Colonic mucosa (tissue), 4 donors: ENCODE data around the gene LRP1B. TPM values are rescaled to one million over a fixed set of nuclear protein-coding genes. Genes with fewer than 3 reads are reported as not detected.

Experiments used
- DNase-seq: peaks from one replicate; pipeline ENCODE4 v3.0.0-alpha.2; 2020
- H3K27ac ChIP-seq: fragments of 200-600 bp; one replicate; pipeline ENCODE4 v1.8.0; 2021
- H3K27me3 ChIP-seq: fragments of 200-600 bp; one replicate; pipeline ENCODE4 v1.8.0; 2021
- H3K36me3 ChIP-seq: fragments of 200-600 bp; one replicate; pipeline ENCODE4 v1.8.0; 2021
- H3K4me1 ChIP-seq: fragments of 200-600 bp; one replicate; pipeline ENCODE4 v1.8.0; 2021; ENCODE audit warnings: mild to moderate bottlenecking
- H3K4me3 ChIP-seq: fragments of 200-600 bp; one replicate; pipeline ENCODE4 v1.8.0; 2021
- H3K9ac ChIP-seq, 2 donors: one replicate each; pipeline ENCODE4 v1.7.0; 2013; ENCODE audit warnings: control low read depth in 2 of 2, low read depth in 2 of 2, low read length in 2 of 2
- H3K9me3 ChIP-seq: fragments of 200-600 bp; one replicate; pipeline ENCODE4 v1.8.0; 2021
- intact Hi-C: fragments of 100-400 bp; cut with DNase I; formaldehyde crosslinking; loops from one replicate; pipeline ENCODE4 v1.14.1; 2022
- total RNA-seq, 2 donors: library from RNA; stranded (reverse); fragmentation: NEBNext Ultra II Directional in 1 of 2; extraction: Animal tissue kit (Norgen Biotek cat#: 25700) in 1 of 2; gene quantifications; one replicate each; pipeline ENCODE4 v1.2.1, GENCODE V29; 2021
- TF ChIP-seq, protein P1 (sequence below): fragments of 200-600 bp; IDR thresholded peaks from one replicate; pipeline ENCODE4 v1.8.0; 2022; ENCODE audit warnings: antibody characterized with exemption, mild to moderate bottlenecking
- donor health status: healthy.
- donor health status: DM: no; HTN: no; CAD: no.
- donor health status: DM: no; HTN: no; CAD: no.

The LRP1B gene
- total RNA-seq, 2 donors from 2014 or later = 0.10 to 0.19 TPM

- no peaks in the 10 kb centered on the region for H3K9me3 ChIP-seq
- no peak overlapping the region for H3K4me3 ChIP-seq
- H3K4me1 ChIP-seq = no peaks in the 10 kb centered on the region
- no peak overlapping the region for H3K9ac ChIP-seq
- no peaks in the 10 kb centered on the region for H3K36me3 ChIP-seq
- DNase-seq = no peak
- no peaks in the 10 kb centered on the region for H3K27me3 ChIP-seq
- H3K27ac ChIP-seq = no peak overlapping the region
- intact Hi-C loops = no loop called here
- TF ChIP-seq, protein P1, sequence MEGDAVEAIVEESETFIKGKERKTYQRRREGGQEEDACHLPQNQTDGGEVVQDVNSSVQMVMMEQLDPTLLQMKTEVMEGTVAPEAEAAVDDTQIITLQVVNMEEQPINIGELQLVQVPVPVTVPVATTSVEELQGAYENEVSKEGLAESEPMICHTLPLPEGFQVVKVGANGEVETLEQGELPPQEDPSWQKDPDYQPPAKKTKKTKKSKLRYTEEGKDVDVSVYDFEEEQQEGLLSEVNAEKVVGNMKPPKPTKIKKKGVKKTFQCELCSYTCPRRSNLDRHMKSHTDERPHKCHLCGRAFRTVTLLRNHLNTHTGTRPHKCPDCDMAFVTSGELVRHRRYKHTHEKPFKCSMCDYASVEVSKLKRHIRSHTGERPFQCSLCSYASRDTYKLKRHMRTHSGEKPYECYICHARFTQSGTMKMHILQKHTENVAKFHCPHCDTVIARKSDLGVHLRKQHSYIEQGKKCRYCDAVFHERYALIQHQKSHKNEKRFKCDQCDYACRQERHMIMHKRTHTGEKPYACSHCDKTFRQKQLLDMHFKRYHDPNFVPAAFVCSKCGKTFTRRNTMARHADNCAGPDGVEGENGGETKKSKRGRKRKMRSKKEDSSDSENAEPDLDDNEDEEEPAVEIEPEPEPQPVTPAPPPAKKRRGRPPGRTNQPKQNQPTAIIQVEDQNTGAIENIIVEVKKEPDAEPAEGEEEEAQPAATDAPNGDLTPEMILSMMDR = no peak
These were observed 1094.9 kb downstream of the LRP1B start for GRCh38 chr2:141035846-141036420.

DNA sequence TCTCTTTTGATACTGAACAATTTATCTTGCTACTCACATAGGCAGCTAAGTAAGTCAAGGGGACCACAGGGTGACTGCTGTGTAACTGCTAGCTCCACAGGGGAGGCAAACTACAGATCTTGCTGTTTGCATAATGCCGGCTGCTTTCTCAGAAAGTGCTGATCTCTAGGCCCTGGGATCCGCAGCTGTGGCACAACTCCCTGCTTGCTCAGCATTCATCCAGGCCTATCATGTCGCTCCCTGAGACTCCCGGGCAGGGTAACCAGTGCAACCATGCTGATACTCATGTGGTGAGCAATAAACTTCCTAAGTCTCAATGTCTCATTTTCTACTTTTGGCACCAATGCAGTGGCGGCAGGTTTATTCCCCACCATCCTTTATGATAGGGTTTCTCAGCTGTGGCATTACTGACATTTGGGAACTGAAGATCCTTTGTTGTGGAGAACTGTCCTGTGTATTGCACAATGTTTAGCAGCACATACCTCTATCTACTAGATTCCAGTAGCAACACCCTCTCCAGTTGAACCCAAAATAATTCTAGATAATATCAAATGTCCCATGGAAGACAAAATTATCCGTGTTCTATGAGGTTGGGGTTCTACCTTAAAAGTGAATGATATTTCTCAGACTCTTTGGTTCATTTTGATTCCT lies 1101.3 kb downstream of the LRP1B start:
- no peak for DNase-seq
- no peak overlapping the region for H3K4me3 ChIP-seq
- no peaks in the 10 kb centered on the region for H3K9me3 ChIP-seq
- H3K9ac ChIP-seq = no peak overlapping the region
- no peaks in the 10 kb centered on the region for H3K36me3 ChIP-seq
- intact Hi-C loops = no loop called here
- H3K27ac ChIP-seq = no peak overlapping the region
- no peaks in the 10 kb centered on the region for H3K4me1 ChIP-seq
- H3K27me3 ChIP-seq = no peaks in the 10 kb centered on the region
- TF ChIP-seq, protein P1 = no peak

GRCh38 chr2:141027221-141027620 lies 1103.6 kb downstream of the LRP1B start:
- no peak for DNase-seq
- TF ChIP-seq, protein P1 = no peak
- intact Hi-C loops = no loop called here
- Histone ChIP-seq H3K9ac (no peak overlapping the region), H3K27ac (no peak overlapping the region), H3K4me1 (no peaks in the 10 kb centered on the region), H3K36me3 (no peaks in the 10 kb centered on the region), H3K27me3 (no peaks in the 10 kb centered on the region), H3K9me3 (no peaks in the 10 kb centered on the region), H3K4me3 (no peak overlapping the region)

- intact Hi-C loops = no loop called here
- no peak overlapping the region for H3K27ac ChIP-seq
- no peak overlapping the region for H3K4me3 ChIP-seq
- DNase-seq = no peak
- no peaks in the 10 kb centered on the region for H3K27me3 ChIP-seq
- no peaks in the 10 kb centered on the region for H3K9me3 ChIP-seq
- no peaks in the 10 kb centered on the region for H3K4me1 ChIP-seq
- H3K36me3 ChIP-seq = no peaks in the 10 kb centered on the region
- H3K9ac ChIP-seq = no peak overlapping the region
- TF ChIP-seq, protein P1 = no peak
These were observed 1109.2 kb downstream of the LRP1B start for GRCh38 chr2:141021611-141022010.

- intact Hi-C loops = no loop called here
- no peaks in the 10 kb centered on the region for H3K36me3 ChIP-seq
These were observed 1109.7 kb downstream of the LRP1B start for GRCh38 chr2:141021109-141021508.

More at GRCh38 chr2:141021109-141021508, 1109.7 kb downstream of the LRP1B start:
- Histone ChIP-seq H3K27me3 (no peaks in the 10 kb centered on the region), H3K27ac (no peak overlapping the region), H3K9me3 (no peaks in the 10 kb centered on the region), H3K4me1 (no peaks in the 10 kb centered on the region), H3K4me3 (no peak overlapping the region), H3K9ac (no peak overlapping the region)
- TF ChIP-seq, protein P1 = no peak
- DNase-seq = no peak
